Measurements from ENCODE around the gene MACROD2.

GRCh38 chr20:14489544-14489943 lies 494.2 kb downstream of the MACROD2 start:
- TF ChIP-seq RFX5 (IDR thresholded peaks at IDR 0.05; ENCODE audit: low read depth, low read length) (no peak), POLR2A (IDR thresholded peaks at IDR 0.05; ENCODE audit: low read depth, low read length) (no peak), BHLHE40 (IDR thresholded peaks at IDR 0.05; ENCODE audit: low read depth, low read length) (no peak), SMC3 (IDR thresholded peaks at IDR 0.05; ENCODE audit: low read depth, low read length) (no peak), RAD21 (IDR thresholded peaks at IDR 0.05; ENCODE audit: low read length) (no peak)
- TF ChIP-seq, protein P1, sequence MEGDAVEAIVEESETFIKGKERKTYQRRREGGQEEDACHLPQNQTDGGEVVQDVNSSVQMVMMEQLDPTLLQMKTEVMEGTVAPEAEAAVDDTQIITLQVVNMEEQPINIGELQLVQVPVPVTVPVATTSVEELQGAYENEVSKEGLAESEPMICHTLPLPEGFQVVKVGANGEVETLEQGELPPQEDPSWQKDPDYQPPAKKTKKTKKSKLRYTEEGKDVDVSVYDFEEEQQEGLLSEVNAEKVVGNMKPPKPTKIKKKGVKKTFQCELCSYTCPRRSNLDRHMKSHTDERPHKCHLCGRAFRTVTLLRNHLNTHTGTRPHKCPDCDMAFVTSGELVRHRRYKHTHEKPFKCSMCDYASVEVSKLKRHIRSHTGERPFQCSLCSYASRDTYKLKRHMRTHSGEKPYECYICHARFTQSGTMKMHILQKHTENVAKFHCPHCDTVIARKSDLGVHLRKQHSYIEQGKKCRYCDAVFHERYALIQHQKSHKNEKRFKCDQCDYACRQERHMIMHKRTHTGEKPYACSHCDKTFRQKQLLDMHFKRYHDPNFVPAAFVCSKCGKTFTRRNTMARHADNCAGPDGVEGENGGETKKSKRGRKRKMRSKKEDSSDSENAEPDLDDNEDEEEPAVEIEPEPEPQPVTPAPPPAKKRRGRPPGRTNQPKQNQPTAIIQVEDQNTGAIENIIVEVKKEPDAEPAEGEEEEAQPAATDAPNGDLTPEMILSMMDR (conservative IDR thresholded peaks at IDR 0.05; ENCODE audit: low read depth, low read length): no peak

Data from IMR-90 (cell line).